Right lobe of liver (tissue), 6 donors: ENCODE measurements around the gene PCGF6. TPM values are rescaled to one million over a fixed set of nuclear protein-coding genes. Genes with fewer than 3 reads are reported as not detected.

ENCODE experiments used
- ATAC-seq, 4 donors: fragments of 200-7000 bp; cut with Tn5 transposase; one replicate each; pipeline ENCODE4 v1.9.1; 2020; ENCODE audit warnings: mild to moderate bottlenecking in 4 of 4, moderate library complexity in 4 of 4
- DNase-seq, 3 donors: peaks; one replicate each; pipeline ENCODE4 v3.0.0-alpha.2; 2020
- H3K27ac ChIP-seq, 3 donors: fragments of 200-600 bp; one replicate each; pipeline ENCODE4 v1.8.0; 2022
- H3K27me3 ChIP-seq, 2 donors: fragments of 200-600 bp; one replicate each; pipeline ENCODE4 v1.8.0; 2022
- H3K36me3 ChIP-seq, 4 donors: fragments of 200-600 bp; sonication (generic) in 1 of 4; one replicate each; pipeline versions ENCODE4 v1.5.1 to v1.8.0; 2017 to 2022; ENCODE audit warnings: control low read depth in 1 of 4
- H3K4me1 ChIP-seq, 4 donors: fragments of 200-600 bp; sonication (generic) in 1 of 4; one replicate each; pipeline versions ENCODE4 v1.5.1 to v1.8.0; 2017 to 2022; ENCODE audit warnings: control low read depth in 1 of 4
- H3K4me3 ChIP-seq, 3 donors: fragments of 200-600 bp; one replicate each; pipeline ENCODE4 v1.8.0; 2022
- H3K9me3 ChIP-seq, 4 donors: fragments of 200-600 bp; sonication (generic) in 1 of 4; one replicate each; pipeline versions ENCODE4 v1.5.1 to v1.8.0; 2017 to 2022; ENCODE audit warnings: control low read depth in 1 of 4
- CTCF ChIP-seq, 4 donors: fragments of 200-600 bp in 3 of 4; fragments of 450-650 bp in 1 of 4; IDR thresholded peaks; one replicate each; pipeline versions ENCODE4 v1.5.1 to v1.8.0; 2016 to 2022; ENCODE audit warnings: antibody characterized with exemption in 4 of 4, mild to moderate bottlenecking in 2 of 4
- POLR2A ChIP-seq: fragments of 450-650 bp; IDR thresholded peaks from one replicate; pipeline ENCODE4 v1.6.1; 2017; ENCODE audit warnings: antibody characterized with exemption, mild to moderate bottlenecking
- WGBS: methylation state at CpG from one replicate; pipeline ENCODE4 v1.1.6; 2018; ENCODE audit warnings: low coverage, low lambda C conversion rate; ENCODE audit not compliant: insufficient coverage; ENCODE audit errors: missing lambda C conversion rate; 5-methylcytosine and 5-hydroxymethylcytosine counted together
- intact Hi-C, 2 donors: fragments of 100-400 bp; cut with DNase I; formaldehyde crosslinking; loops; one replicate each; pipeline versions ENCODE4 v1.11.2 to v1.14.1; 2022
- total RNA-seq, 6 experiments: library from RNA; depleted of rRNA in 2 of 6; stranded (reverse); fragments of >200 nt in 2 of 6; fragmentation: NEBNext Ultra II Directional in 3 of 6; extraction: Animal tissue kit (Norgen Biotek cat#: 25700) in 3 of 6; gene quantifications; one replicate each; pipeline versions ENCODE4 v1.1.0 to v1.2.4, GENCODE V29; 2016 to 2023
- donor health status: DM: no; HTN: yes; CAD: no.
- donor health status: DM: no; HTN: no; CAD: no.
- donor health status: DM: no; HTN: no; CAD: no.
- donor health status: DM: no; HTN: yes; CAD: no.
- donor health status: DM: no; HTN: yes; CAD: no.

The PCGF6 gene
- total RNA-seq, 6 experiments from 2014 or later = 4.7 to 8.5 (median 6.0) TPM

GRCh38 chr10:103395754-103396066 lies 44.8 kb upstream of the PCGF6 start:
- Histone ChIP-seq H3K27me3 (no peaks in the 10 kb centered on the region), H3K27ac (peak overlapping the region; percentile 64 to 71 (median 68)), H3K9me3 (no peaks in the 10 kb centered on the region), H3K4me1 (peaks cover 0 to 19% (median 7%) of the 10 kb centered on the region in 4 donors), H3K4me3 (peak overlapping the region; percentile 86 to 97 (median 90)), H3K36me3 (peaks cover 2 to 34% (median 14%) of the 10 kb centered on the region in 4 donors)
- intact Hi-C loops = no loop called here
- TF ChIP-seq CTCF (IDR thresholded peaks at IDR 0.05) = no peak
- no peak for TF ChIP-seq POLR2A
- ATAC-seq (peak; percentile 2 to 27 (median 12)), DNase-seq (no peak)
- 2% methylated on average over 10 of the region's 11 CpGs for WGBS

GRCh38 chr10:103394180-103394579 lies 43.2 kb upstream of the PCGF6 start:
- no peak for ATAC-seq

DNA sequence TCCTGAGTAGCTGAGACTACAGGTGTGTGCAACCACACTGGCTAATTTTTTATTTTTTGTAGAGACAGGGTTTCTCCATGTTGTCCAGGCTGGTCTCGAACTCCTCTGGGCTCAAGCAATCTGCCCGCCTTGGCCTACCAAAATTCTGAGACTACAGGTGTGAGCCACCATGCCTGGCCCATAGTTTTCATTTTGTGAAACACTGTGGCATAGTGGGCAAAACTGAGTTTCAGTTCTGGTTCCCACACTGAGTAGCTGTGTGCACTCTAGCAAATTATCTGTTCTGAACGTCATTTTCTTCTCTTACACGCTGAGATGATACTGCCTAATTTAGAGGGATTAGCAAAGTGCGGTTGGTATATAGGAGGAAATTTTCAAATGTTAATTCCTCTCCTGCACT lies 31.8 kb upstream of the PCGF6 start:
- TF ChIP-seq CTCF (IDR thresholded peaks at IDR 0.05) (no peak), POLR2A (no peak)
- intact Hi-C loops = no loop called here
- Histone ChIP-seq H3K4me3 (no peak overlapping the region), H3K9me3 (no peaks in the 10 kb centered on the region), H3K27ac (no peak overlapping the region), H3K4me1 (no peaks in the 10 kb centered on the region), H3K36me3 (peaks cover 0 to 50% (median 15%) of the 10 kb centered on the region in 4 donors), H3K27me3 (no peaks in the 10 kb centered on the region)
- 100% methylated on average over 5 of the region's 5 CpGs for WGBS
- ATAC-seq (no peak), DNase-seq (no peak)

More at GRCh38 chr10:103394180-103394579, 43.2 kb upstream of the PCGF6 start:
- intact Hi-C loops = no loop called here
- H3K9me3 ChIP-seq = no peaks in the 10 kb centered on the region
- no peak overlapping the region for H3K27ac ChIP-seq
- H3K27me3 ChIP-seq = no peaks in the 10 kb centered on the region
- no peak for DNase-seq
- H3K4me1 ChIP-seq = peaks cover 0 to 19% (median 7%) of the 10 kb centered on the region in 4 donors
- WGBS = 91% methylated on average over 14 of the region's 14 CpGs
- TF ChIP-seq CTCF (IDR thresholded peaks at IDR 0.05) = no peak
- no peak for TF ChIP-seq POLR2A
- H3K36me3 ChIP-seq = peaks cover 4 to 34% (median 15%) of the 10 kb centered on the region in 4 donors
- no peak overlapping the region for H3K4me3 ChIP-seq

DNA sequence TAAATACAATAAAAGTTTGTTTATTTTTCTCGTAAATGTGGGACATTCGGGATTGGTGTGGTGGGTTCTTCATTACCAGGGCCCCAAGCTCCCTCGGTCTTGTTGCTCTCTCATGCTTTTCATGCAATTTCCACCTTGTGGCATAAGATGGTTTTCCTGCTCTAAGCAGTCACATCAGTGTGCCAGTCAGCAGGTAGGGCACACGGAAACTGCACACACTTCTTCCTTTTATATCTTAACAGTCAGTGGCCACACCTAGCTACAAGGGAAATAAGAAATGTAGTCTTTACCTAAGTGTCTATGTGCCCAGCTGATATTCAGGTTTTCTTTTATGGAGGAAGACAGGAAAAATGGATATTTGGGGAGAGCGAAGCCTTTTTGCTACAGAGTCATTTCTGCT lies 23.3 kb upstream of the PCGF6 start:
- Histone ChIP-seq H3K27me3 (no peaks in the 10 kb centered on the region), H3K4me3 (no peak overlapping the region), H3K9me3 (no peaks in the 10 kb centered on the region), H3K4me1 (peaks cover 0 to 1% (median 0%) of the 10 kb centered on the region in 4 donors), H3K27ac (no peak overlapping the region), H3K36me3 (peaks cover 0 to 28% (median 5%) of the 10 kb centered on the region in 4 donors)
- ATAC-seq (no peak), DNase-seq (no peak)
- WGBS = 93% methylated on average over 3 of the region's 5 CpGs
- intact Hi-C loops = no loop called here
- TF ChIP-seq CTCF (IDR thresholded peaks at IDR 0.05) = no peak
- no peak for TF ChIP-seq POLR2A

DNA sequence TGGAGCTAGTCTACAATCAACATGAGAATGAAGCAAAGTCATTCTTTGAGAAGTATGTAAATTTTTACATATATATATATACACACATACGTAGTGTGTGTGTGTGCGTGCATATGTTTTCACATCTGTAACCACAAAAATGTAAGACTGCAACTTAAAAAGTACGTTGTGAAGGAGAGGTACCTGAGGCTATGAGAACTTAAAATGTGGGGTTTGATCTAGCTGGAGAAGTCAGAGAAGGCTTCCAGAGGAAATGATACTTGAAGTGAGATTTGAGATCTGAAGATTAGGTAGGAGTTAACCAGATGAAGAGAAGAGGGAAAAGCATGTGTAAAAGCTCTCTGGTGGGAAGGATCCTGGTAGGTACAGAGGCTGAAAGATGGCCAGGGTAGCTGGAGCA lies 22.6 kb upstream of the PCGF6 start:
- peaks cover 0 to 26% (median 5%) of the 10 kb centered on the region in 4 donors for H3K36me3 ChIP-seq
- no peak for ATAC-seq
- 92% methylated on average over 3 of the region's 3 CpGs for WGBS

More for the DNA sequence above, 22.6 kb upstream of the PCGF6 start:
- H3K4me1 ChIP-seq = peaks cover 0 to 6% (median 0%) of the 10 kb centered on the region in 4 donors
- no peak for DNase-seq
- no peak overlapping the region for H3K4me3 ChIP-seq
- no peak for TF ChIP-seq POLR2A
- no peaks in the 10 kb centered on the region for H3K27me3 ChIP-seq
- intact Hi-C loops = no loop called here
- no peak overlapping the region for H3K27ac ChIP-seq
- H3K9me3 ChIP-seq = no peaks in the 10 kb centered on the region
